HepG2 (cell line): ENCODE data around the gene UAP1. TPM values are rescaled to one million over a fixed set of nuclear protein-coding genes. Genes with fewer than 3 reads are reported as not detected.

Experiments
- ATAC-seq: fragments of 200-7000 bp; cut with Tn5 transposase; 3 replicates; pipeline ENCODE4 v1.9.1; 2020; ENCODE audit warnings: mild to moderate bottlenecking, moderate library complexity
- BruUV-seq: library from RNA; stranded (reverse); fragments of 400-500 nt; replicated peaks from 2 replicates; lab custom pipeline; 2021; lab: Mats Ljungman, UMichigan
- CTCF ChIA-PET: fragments of 300-600 bp; formaldehyde crosslinking; extraction: SDS; loops from one replicate; lab custom pipeline; 2021; ENCODE audit warnings: low total read pairs, inconsistent platforms, low intra/inter-chr PET ratio; lab: Yijun Ruan, JAX
- POLR2A ChIA-PET: fragments of 350-600 bp; sonication (Branson Sonifier 250); formaldehyde crosslinking; loops from one replicate; lab custom pipeline; 2020; ENCODE audit warnings: antibody characterized with exemption, inconsistent platforms; lab: Yijun Ruan, JAX
- DNase-seq: peaks from one replicate; pipeline ENCODE4 v3.0.0-alpha.2; 2015; ENCODE audit warnings: low spot score
- FAIRE-seq: peaks from 3 replicates; lab custom pipeline; 2011; peaks lifted over from hg19 to GRCh38; lab: Jason Lieb, UNC
- H2AFZ ChIP-seq: one replicate; pipeline ENCODE4 v1.6.1; 2011; ENCODE audit warnings: low read length, inconsistent platforms
- H3K27ac ChIP-seq: fragments of 300-600 bp; 3 replicates; pipeline ENCODE4 v1.8.0; 2011; ENCODE audit warnings: mixed run types, mild to moderate bottlenecking, mixed read lengths, low read length, inconsistent platforms; ENCODE audit not compliant: insufficient read depth; ENCODE audit errors: extremely low read length
- H3K27me3 ChIP-seq, 2 experiments: fragments of 200-600 bp in 1 of 2; 2 replicates in 1 of 2; 3 replicates in 1 of 2; pipeline versions ENCODE4 v1.6.0 to v1.8.0; 2011; ENCODE audit warnings: low read length in 2 of 2, mild to moderate bottlenecking in 2 of 2, moderate library complexity in 2 of 2, inconsistent platforms in 1 of 2; ENCODE audit not compliant: insufficient read depth in 2 of 2, control insufficient read depth in 1 of 2
- H3K36me3 ChIP-seq, 2 experiments: fragments of 200-600 bp in 1 of 2; replicated peaks in 1 of 2; 2 replicates in 1 of 2; 3 replicates in 1 of 2; pipeline versions ENCODE4 v1.5.1 to v1.8.0; 2011; ENCODE audit warnings: low read length in 2 of 2, inconsistent platforms in 1 of 2; ENCODE audit not compliant: insufficient read depth in 2 of 2, control insufficient read depth in 1 of 2
- H3K4me1 ChIP-seq: 2 replicates; pipeline ENCODE4 v1.5.1; 2012; ENCODE audit warnings: low read length, inconsistent platforms; ENCODE audit not compliant: insufficient read depth
- H3K4me2 ChIP-seq: 2 replicates; pipeline ENCODE4 v1.6.0; 2011; ENCODE audit warnings: low read depth, low read length, inconsistent platforms
- H3K4me3 ChIP-seq, 3 experiments: fragments of 200-600 bp in 1 of 3; sonication (generic), shearing (Covaris generic) in 1 of 3; replicated peaks in 1 of 3; 2 replicates each; pipeline ENCODE4 v1.5.1; 2011 to 2016; ENCODE audit warnings: low read length in 3 of 3, inconsistent platforms in 2 of 3, low read depth in 2 of 3, mild to moderate bottlenecking in 2 of 3, control low read depth in 1 of 3, mixed read lengths in 1 of 3; ENCODE audit not compliant: insufficient read depth in 1 of 3
- H3K79me2 ChIP-seq: one replicate; pipeline ENCODE4 v1.6.1; 2011; ENCODE audit warnings: low read length, inconsistent platforms; ENCODE audit not compliant: insufficient read depth
- H3K9ac ChIP-seq: 2 replicates; pipeline ENCODE4 v1.6.0; 2011; ENCODE audit warnings: mild to moderate bottlenecking, low read depth, low read length, inconsistent platforms; ENCODE audit not compliant: insufficient read depth
- H3K9me3 ChIP-seq: 2 replicates; pipeline ENCODE4 v1.5.1; 2012; ENCODE audit warnings: mild to moderate bottlenecking, low read length
- H4K20me1 ChIP-seq: 2 replicates; pipeline ENCODE4 v1.6.0; 2011; ENCODE audit warnings: inconsistent platforms, mild to moderate bottlenecking, low read length, moderate library complexity; ENCODE audit not compliant: insufficient read depth
- ATF1 ChIP-seq: IDR thresholded peaks from 2 replicates; pipeline ENCODE4 v1.6.1; 2016; ENCODE audit warnings: mild to moderate bottlenecking, control low read depth
- CSRNP1 ChIP-seq: sonication (generic); formaldehyde crosslinking; IDR thresholded peaks from 2 replicates; pipeline ENCODE4 v1.8.1; 2023; ENCODE audit warnings: mild to moderate bottlenecking, missing genetic modification reagents
- EED ChIP-seq: sonication (generic); formaldehyde crosslinking; IDR thresholded peaks from 2 replicates; pipeline ENCODE4 v1.5.0; 2020; ENCODE audit warnings: mild to moderate bottlenecking, missing genetic modification reagents
- NCOA1 ChIP-seq: sonication (generic); formaldehyde crosslinking; IDR thresholded peaks from 2 replicates; pipeline ENCODE4 v1.9.0; 2021; ENCODE audit warnings: missing genetic modification reagents
- ZFP90 ChIP-seq: sonication (generic); formaldehyde crosslinking; IDR thresholded peaks from 2 replicates; pipeline ENCODE4 v1.8.0; 2022; ENCODE audit warnings: missing genetic modification reagents, mild to moderate bottlenecking, inconsistent platforms, borderline replicate concordance
- ZNF574 ChIP-seq: sonication (generic); formaldehyde crosslinking; IDR thresholded peaks from 2 replicates; pipeline ENCODE4 v1.4.0; 2020; ENCODE audit warnings: missing genetic modification reagents
- ZNF841 ChIP-seq: sonication (generic); formaldehyde crosslinking; IDR thresholded peaks from 2 replicates; pipeline ENCODE4 v1.8.1; 2023; ENCODE audit warnings: missing genetic modification reagents, borderline replicate concordance
- WGBS: methylation state at CpG from one replicate; pipeline ENCODE4 v1.1.6; 2017; ENCODE audit warnings: low lambda C conversion rate; 5-methylcytosine and 5-hydroxymethylcytosine counted together
- in situ Hi-C: cut with HindIII; loops from 2 replicates; pipeline ENCODE4 v1.10.0; 2017; ENCODE audit warnings: low pct_unique_long_range_greater_than_20kb; ENCODE audit not compliant: extremely low pct_ligation_motif_present
- intact Hi-C: fragments of 100-400 bp; cut with micrococcal nuclease; formaldehyde crosslinking; loops from one replicate; pipeline ENCODE4 v1.10.0; 2022; ENCODE audit not compliant: unreplicated experiment
- polyA plus RNA-seq, 8 experiments: library from polyadenylated mRNA; depleted of rRNA in 3 of 8; stranded (reverse) in 7 of 8; unstranded in 1 of 8; fragments of >200 nt; fragmentation: Illumina TruSeq in 4 of 8; extraction: Trizol in 4 of 8; gene quantifications; 2 replicates each; pipeline versions ENCODE4 v1.2.1 to v1.2.3, GENCODE V29; 2011 to 2016; ENCODE audit warnings: low read depth in 4 of 8, missing spikeins in 1 of 8, mixed read lengths in 1 of 8; ENCODE audit not compliant: insufficient read depth in 1 of 8
- total RNA-seq, 5 experiments: library from RNA; depleted of rRNA; stranded (reverse); fragments of >200 nt; fragmentation: Illumina TruSeq; extraction: Trizol; gene quantifications; 2 replicates each; pipeline ENCODE4 v1.2.3, GENCODE V29; 2016; ENCODE audit warnings: low read depth in 1 of 5

UAP1 gene
- total and polyA plus RNA-seq, 2 of the 13 experiments (the other 11 are each of a cell fraction or from before 2014, with no cell fraction given) = 48.4 to 117 TPM

- H3K9me3 ChIP-seq = no peaks in the 10 kb centered on the region
- FAIRE-seq = no peak
- intact Hi-C loops (no loop called here), in situ Hi-C loops (no loop called here)
- no peak overlapping the region for H2AFZ ChIP-seq
- no peaks in the 10 kb centered on the region for H3K4me1 ChIP-seq
- 72% methylated on average over 4 of the region's 4 CpGs for WGBS
- H3K9ac ChIP-seq = no peak overlapping the region
- BruUV-seq = no TSS peak
- no peak for DNase-seq
- no peak overlapping the region for H3K4me3 ChIP-seq
- no peaks in the 10 kb centered on the region for H4K20me1 ChIP-seq
- ChIA-PET POLR2A (no interaction called here), CTCF (no interaction called here)
- H3K36me3 ChIP-seq = no peaks in the 10 kb centered on the region
- ATAC-seq = no peak
- no peak overlapping the region for H3K4me2 ChIP-seq
- no peak overlapping the region for H3K27ac ChIP-seq
- H3K79me2 ChIP-seq = no peaks in the 10 kb centered on the region
- H3K27me3 ChIP-seq = no peaks in the 10 kb centered on the region
- no peak for TF ChIP-seq ZFP90 (CRISPR knock-in tag)
- TF ChIP-seq ZNF574 (CRISPR knock-in tag) = no peak
- TF ChIP-seq CSRNP1 (CRISPR knock-in tag) = no peak
- no peak for TF ChIP-seq EED
- TF ChIP-seq ZNF841 (CRISPR knock-in tag) = no peak
- no peak for TF ChIP-seq ATF1 (CRISPR knock-in tag)
- no peak for TF ChIP-seq NCOA1 (CRISPR knock-in tag)
Observed at GRCh38 chr1:162632698-162633080, 71.2 kb downstream of the UAP1 start.
